K562 (cell line): ENCODE measurements around the gene TMC1. TPM values are rescaled to one million over a fixed set of nuclear protein-coding genes. Genes with fewer than 3 reads are reported as not detected.

Experiments
- CAMTA2 ChIP-seq: fragments of 250-450 bp; sonication (Bioruptor Pico); conservative IDR thresholded peaks from 2 replicates; pipeline ENCODE4 v1.5.1; 2022
- CBX5 ChIP-seq: IDR thresholded peaks from 2 replicates; pipeline ENCODE4 v1.6.1; 2014; ENCODE audit warnings: low read depth, borderline replicate concordance
- ELF4 ChIP-seq: fragments of 450-650 bp; formaldehyde crosslinking; IDR thresholded peaks from 2 replicates; pipeline ENCODE4 v1.4.0; 2022; ENCODE audit warnings: missing genetic modification characterization
- LARP7 ChIP-seq: fragments of 450-650 bp; IDR thresholded peaks from 2 replicates; pipeline ENCODE4 v1.6.1; 2016
- MYBL2 ChIP-seq, 2 experiments: fragments of 450-650 bp in 1 of 2; sonication (generic) in 1 of 2; formaldehyde crosslinking in 1 of 2; IDR thresholded peaks; 2 replicates each; pipeline versions ENCODE4 v1.6.1 to v1.8.1; 2017 to 2022; ENCODE audit warnings: borderline replicate concordance in 1 of 2, inconsistent platforms in 1 of 2, low read depth in 1 of 2, mild to moderate bottlenecking in 1 of 2, missing genetic modification reagents in 1 of 2, moderate library complexity in 1 of 2
- NFIC ChIP-seq: fragments of 450-650 bp; IDR thresholded peaks from 2 replicates; pipeline ENCODE4 v1.6.1; 2017; ENCODE audit warnings: mild to moderate bottlenecking, inconsistent platforms
- TAF9B ChIP-seq: fragments of 450-650 bp; IDR thresholded peaks from 2 replicates; pipeline ENCODE4 v1.6.1; 2018; ENCODE audit warnings: mild to moderate bottlenecking; ENCODE audit not compliant: partially characterized antibody
- XRCC5 ChIP-seq: fragments of 200-400 bp; formaldehyde crosslinking; IDR thresholded peaks from 2 replicates; pipeline ENCODE4 v1.6.1; 2017; ENCODE audit warnings: low read depth, mild to moderate bottlenecking, low read length
- ZNF77 ChIP-seq: fragments of 250-450 bp; sonication (Bioruptor Pico); IDR thresholded peaks from 2 replicates; pipeline ENCODE4 v1.5.0; 2020
- polyA plus RNA-seq, 8 experiments: library from polyadenylated mRNA; depleted of rRNA in 4 of 8; stranded (reverse) in 5 of 8; unstranded in 3 of 8; fragments of >200 nt; fragmentation: Nextera tagmentation in 2 of 8; fragmentation: Illumina TruSeq in 1 of 8; extraction: Ambion mirVana in 2 of 8; extraction: Trizol in 1 of 8; gene quantifications; 2 replicates each; pipeline versions ENCODE4 v1.2.1 to v1.2.3, GENCODE V29; 2011 to 2014; ENCODE audit warnings: inconsistent platforms in 1 of 8, missing spikeins in 1 of 8
- total RNA-seq, 7 experiments: library from RNA; depleted of rRNA in 6 of 7; stranded (reverse); fragments of >200 nt in 6 of 7; fragmentation: Illumina TruSeq in 2 of 7; extraction: Trizol in 2 of 7; gene quantifications; 2 replicates each; pipeline versions ENCODE4 v1.2.1 to v1.2.3, GENCODE V29; 2011 to 2021; ENCODE audit warnings: low replicate concordance in 1 of 7
- TF ChIP-seq, protein P1 (sequence below), 2 experiments: fragments of 450-650 bp; IDR thresholded peaks; 2 replicates each; pipeline ENCODE4 v1.6.1; 2018; ENCODE audit warnings: mild to moderate bottlenecking in 2 of 2, low read depth in 1 of 2; ENCODE audit not compliant: partially characterized antibody in 2 of 2
- TF ChIP-seq, protein P2 (sequence below): fragments of 250-450 bp; sonication (Bioruptor Pico); IDR thresholded peaks from 2 replicates; pipeline ENCODE4 v1.5.0; 2021
- TF ChIP-seq, protein P3 (sequence below), 2 experiments: fragments of 200-800 bp in 1 of 2; sonication (Bioruptor generic) in 1 of 2; sonication (generic) in 1 of 2; formaldehyde crosslinking in 1 of 2; IDR thresholded peaks in 1 of 2; conservative IDR thresholded peaks in 1 of 2; 2 replicates each; pipeline versions ENCODE4 v1.5.0 to v1.6.1; 2016 to 2020; ENCODE audit warnings: missing compliant biosample characterization in 1 of 2, missing genetic modification characterization in 1 of 2, missing genetic modification reagents in 1 of 2
- TF ChIP-seq, protein P4 (sequence below), 2 experiments: IDR thresholded peaks; 2 replicates each; pipeline ENCODE4 v1.6.1; 2011; ENCODE audit warnings: borderline replicate concordance in 1 of 2, control low read depth in 1 of 2, low read depth in 1 of 2, low read length in 1 of 2, mild to moderate bottlenecking in 1 of 2, mixed read lengths in 1 of 2, moderate library complexity in 1 of 2; ENCODE audit not compliant: insufficient read depth in 1 of 2, insufficient read length in 1 of 2, poor library complexity in 1 of 2, severe bottlenecking in 1 of 2; ENCODE audit errors: extremely low read depth in 1 of 2
- TF ChIP-seq, protein P5 (sequence below), 2 experiments: fragments of 450-650 bp; IDR thresholded peaks; 2 replicates each; pipeline ENCODE4 v1.6.1; 2016

TMC1 gene
- total and polyA plus RNA-seq, 9 of the 15 experiments (the other 6 are each of a cell fraction or from before 2014, with no cell fraction given), result 0.10 to 0.15 TPM; not detected in 7

DNA sequence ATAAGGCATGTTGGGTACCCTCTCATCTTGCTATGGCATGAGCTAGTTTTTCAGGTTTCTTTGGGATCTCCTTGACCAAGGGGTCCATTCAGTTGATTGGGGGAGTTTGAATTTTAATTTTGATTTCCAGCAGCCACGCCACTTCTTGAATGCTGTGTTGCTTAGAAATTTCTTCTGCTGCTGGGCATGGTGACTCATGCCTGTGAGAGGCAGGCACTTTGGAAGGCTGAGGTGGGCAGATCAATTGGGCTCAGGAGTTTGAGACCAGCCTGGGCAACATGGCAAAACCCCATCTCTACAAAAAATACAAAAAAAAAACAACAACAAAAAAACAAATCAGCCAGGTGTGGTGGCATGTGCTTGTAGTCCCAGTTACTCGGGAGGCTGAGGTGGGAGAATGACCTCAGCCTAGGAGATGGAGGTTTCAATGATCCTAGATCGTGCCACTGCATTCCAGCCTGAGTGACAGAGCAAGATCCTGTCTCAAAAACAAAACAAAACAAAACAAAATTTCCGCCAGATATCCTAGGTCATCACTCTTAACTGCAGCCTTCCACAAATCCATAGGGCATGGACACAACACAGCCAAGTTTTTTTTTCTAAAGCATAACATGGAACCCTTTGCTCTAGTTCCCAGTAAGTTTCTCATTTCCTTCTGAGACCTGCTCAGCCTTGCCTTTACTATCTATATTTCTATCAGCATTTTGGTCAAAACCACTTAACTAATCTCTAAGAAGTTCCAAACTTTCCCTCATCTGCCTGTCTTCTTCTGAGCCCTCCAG is 17.7 kb downstream of the TMC1 start (continued):
- TF ChIP-seq, protein P1, sequence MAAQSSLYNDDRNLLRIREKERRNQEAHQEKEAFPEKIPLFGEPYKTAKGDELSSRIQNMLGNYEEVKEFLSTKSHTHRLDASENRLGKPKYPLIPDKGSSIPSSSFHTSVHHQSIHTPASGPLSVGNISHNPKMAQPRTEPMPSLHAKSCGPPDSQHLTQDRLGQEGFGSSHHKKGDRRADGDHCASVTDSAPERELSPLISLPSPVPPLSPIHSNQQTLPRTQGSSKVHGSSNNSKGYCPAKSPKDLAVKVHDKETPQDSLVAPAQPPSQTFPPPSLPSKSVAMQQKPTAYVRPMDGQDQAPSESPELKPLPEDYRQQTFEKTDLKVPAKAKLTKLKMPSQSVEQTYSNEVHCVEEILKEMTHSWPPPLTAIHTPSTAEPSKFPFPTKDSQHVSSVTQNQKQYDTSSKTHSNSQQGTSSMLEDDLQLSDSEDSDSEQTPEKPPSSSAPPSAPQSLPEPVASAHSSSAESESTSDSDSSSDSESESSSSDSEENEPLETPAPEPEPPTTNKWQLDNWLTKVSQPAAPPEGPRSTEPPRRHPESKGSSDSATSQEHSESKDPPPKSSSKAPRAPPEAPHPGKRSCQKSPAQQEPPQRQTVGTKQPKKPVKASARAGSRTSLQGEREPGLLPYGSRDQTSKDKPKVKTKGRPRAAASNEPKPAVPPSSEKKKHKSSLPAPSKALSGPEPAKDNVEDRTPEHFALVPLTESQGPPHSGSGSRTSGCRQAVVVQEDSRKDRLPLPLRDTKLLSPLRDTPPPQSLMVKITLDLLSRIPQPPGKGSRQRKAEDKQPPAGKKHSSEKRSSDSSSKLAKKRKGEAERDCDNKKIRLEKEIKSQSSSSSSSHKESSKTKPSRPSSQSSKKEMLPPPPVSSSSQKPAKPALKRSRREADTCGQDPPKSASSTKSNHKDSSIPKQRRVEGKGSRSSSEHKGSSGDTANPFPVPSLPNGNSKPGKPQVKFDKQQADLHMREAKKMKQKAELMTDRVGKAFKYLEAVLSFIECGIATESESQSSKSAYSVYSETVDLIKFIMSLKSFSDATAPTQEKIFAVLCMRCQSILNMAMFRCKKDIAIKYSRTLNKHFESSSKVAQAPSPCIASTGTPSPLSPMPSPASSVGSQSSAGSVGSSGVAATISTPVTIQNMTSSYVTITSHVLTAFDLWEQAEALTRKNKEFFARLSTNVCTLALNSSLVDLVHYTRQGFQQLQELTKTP (IDR thresholded peaks at IDR 0.05; ENCODE audit: low read depth in 1 of 2, partially characterized antibody in 2 of 2), result peak in 1 of 2 experiments; percentile 88
- TF ChIP-seq NFIC (peak; percentile 54), MYBL2 (IDR thresholded peaks at IDR 0.05; ENCODE audit: low read depth) (no peak), MYBL2 (CRISPR knock-in tag; IDR thresholded peaks at IDR 0.05; ENCODE audit: borderline replicate concordance) (no peak), LARP7 (no peak), CBX5 (no peak), ZNF77 (no peak), TAF9B (no peak), CAMTA2 (no peak), ELF4 (no peak), XRCC5 (no peak)
- TF ChIP-seq, protein P2, sequence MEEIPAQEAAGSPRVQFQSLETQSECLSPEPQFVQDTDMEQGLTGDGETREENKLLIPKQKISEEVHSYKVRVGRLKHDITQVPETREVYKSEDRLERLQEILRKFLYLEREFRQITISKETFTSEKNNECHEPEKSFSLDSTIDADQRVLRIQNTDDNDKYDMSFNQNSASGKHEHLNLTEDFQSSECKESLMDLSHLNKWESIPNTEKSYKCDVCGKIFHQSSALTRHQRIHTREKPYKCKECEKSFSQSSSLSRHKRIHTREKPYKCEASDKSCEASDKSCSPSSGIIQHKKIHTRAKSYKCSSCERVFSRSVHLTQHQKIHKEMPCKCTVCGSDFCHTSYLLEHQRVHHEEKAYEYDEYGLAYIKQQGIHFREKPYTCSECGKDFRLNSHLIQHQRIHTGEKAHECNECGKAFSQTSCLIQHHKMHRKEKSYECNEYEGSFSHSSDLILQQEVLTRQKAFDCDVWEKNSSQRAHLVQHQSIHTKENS (CRISPR knock-in tag), result no peak
- TF ChIP-seq, protein P3, sequence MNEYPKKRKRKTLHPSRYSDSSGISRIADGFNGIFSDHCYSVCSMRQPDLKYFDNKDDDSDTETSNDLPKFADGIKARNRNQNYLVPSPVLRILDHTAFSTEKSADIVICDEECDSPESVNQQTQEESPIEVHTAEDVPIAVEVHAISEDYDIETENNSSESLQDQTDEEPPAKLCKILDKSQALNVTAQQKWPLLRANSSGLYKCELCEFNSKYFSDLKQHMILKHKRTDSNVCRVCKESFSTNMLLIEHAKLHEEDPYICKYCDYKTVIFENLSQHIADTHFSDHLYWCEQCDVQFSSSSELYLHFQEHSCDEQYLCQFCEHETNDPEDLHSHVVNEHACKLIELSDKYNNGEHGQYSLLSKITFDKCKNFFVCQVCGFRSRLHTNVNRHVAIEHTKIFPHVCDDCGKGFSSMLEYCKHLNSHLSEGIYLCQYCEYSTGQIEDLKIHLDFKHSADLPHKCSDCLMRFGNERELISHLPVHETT (CRISPR knock-in tag; conservative IDR thresholded peaks at IDR 0.05 in 1 of 2, IDR thresholded peaks at IDR 0.05 in 1 of 2), result no peak
- TF ChIP-seq, protein P4, sequence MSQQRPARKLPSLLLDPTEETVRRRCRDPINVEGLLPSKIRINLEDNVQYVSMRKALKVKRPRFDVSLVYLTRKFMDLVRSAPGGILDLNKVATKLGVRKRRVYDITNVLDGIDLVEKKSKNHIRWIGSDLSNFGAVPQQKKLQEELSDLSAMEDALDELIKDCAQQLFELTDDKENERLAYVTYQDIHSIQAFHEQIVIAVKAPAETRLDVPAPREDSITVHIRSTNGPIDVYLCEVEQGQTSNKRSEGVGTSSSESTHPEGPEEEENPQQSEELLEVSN (IDR thresholded peaks at IDR 0.05; ENCODE audit: borderline replicate concordance in 1 of 2, extremely low read depth in 1 of 2, insufficient read depth in 1 of 2, insufficient read length in 1 of 2, low read depth in 1 of 2, low read length in 1 of 2, poor library complexity in 1 of 2, severe bottlenecking in 1 of 2), result no peak
- TF ChIP-seq, protein P5, sequence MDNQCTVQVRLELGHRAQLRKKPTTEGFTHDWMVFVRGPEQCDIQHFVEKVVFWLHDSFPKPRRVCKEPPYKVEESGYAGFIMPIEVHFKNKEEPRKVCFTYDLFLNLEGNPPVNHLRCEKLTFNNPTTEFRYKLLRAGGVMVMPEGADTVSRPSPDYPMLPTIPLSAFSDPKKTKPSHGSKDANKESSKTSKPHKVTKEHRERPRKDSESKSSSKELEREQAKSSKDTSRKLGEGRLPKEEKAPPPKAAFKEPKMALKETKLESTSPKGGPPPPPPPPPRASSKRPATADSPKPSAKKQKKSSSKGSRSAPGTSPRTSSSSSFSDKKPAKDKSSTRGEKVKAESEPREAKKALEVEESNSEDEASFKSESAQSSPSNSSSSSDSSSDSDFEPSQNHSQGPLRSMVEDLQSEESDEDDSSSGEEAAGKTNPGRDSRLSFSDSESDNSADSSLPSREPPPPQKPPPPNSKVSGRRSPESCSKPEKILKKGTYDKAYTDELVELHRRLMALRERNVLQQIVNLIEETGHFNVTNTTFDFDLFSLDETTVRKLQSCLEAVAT (IDR thresholded peaks at IDR 0.05), result no peak
